Natural killer cell (primary cell): ENCODE results near the gene DBI. TPM values are rescaled to one million over a fixed set of nuclear protein-coding genes. Genes with fewer than 3 reads are reported as not detected.

Source experiments
- ATAC-seq, 3 donors: fragments of 150-1000 bp in 2 of 3; fragments of 200-7000 bp in 1 of 3; cut with Tn5 transposase; 1 replicate in 1 of 3; 2 replicates in 2 of 3; pipeline ENCODE4 v1.10.0; 2021; ENCODE audit warnings: mild to moderate bottlenecking in 2 of 3, moderate library complexity in 2 of 3
- DNase-seq, 2 donors: peaks; one replicate each; pipeline versions ENCODE4 v3.0.0 to v3.0.0-alpha.2; 2013 to 2021; ENCODE audit warnings: mixed read lengths in 1 of 2
- H3K27ac ChIP-seq: one replicate; pipeline ENCODE4 v1.5.1; 2013; ENCODE audit warnings: mild to moderate bottlenecking, low read length
- H3K27me3 ChIP-seq: one replicate; pipeline ENCODE4 v1.6.1; 2013; ENCODE audit warnings: low read length; ENCODE audit not compliant: control insufficient read depth, insufficient read depth
- H3K36me3 ChIP-seq: one replicate; pipeline ENCODE4 v1.6.1; 2013; ENCODE audit warnings: low read length; ENCODE audit not compliant: control insufficient read depth, insufficient read depth
- H3K4me1 ChIP-seq: one replicate; pipeline ENCODE4 v1.6.1; 2013; ENCODE audit warnings: low read length; ENCODE audit not compliant: control insufficient read depth, insufficient read depth
- H3K4me3 ChIP-seq: one replicate; pipeline ENCODE4 v1.5.1; 2013; ENCODE audit warnings: low read length
- H3K9me3 ChIP-seq: one replicate; pipeline ENCODE4 v1.6.1; 2013; ENCODE audit warnings: low read length; ENCODE audit not compliant: control insufficient read depth, insufficient read depth
- H3K27ac Mint-ChIP-seq, 2 donors: one replicate each; pipeline ENCODE4 v1.8.0; 2022; ENCODE audit warnings: mild to moderate bottlenecking in 2 of 2, mixed read lengths in 2 of 2, moderate library complexity in 1 of 2
- H3K27me3 Mint-ChIP-seq, 2 donors: one replicate each; pipeline ENCODE4 v1.8.0; 2022; ENCODE audit warnings: low read depth in 2 of 2, mixed read lengths in 2 of 2
- H3K36me3 Mint-ChIP-seq: one replicate; pipeline ENCODE4 v1.8.0; 2022; ENCODE audit warnings: mixed read lengths
- H3K4me1 Mint-ChIP-seq, 2 donors: one replicate each; pipeline ENCODE4 v1.8.0; 2022; ENCODE audit warnings: mixed read lengths in 2 of 2
- H3K4me3 Mint-ChIP-seq: one replicate; pipeline ENCODE4 v1.8.0; 2022; ENCODE audit warnings: mild to moderate bottlenecking, moderate library complexity, mixed read lengths
- H3K9me3 Mint-ChIP-seq, 2 donors: one replicate each; pipeline ENCODE4 v1.8.0; 2022; ENCODE audit warnings: mixed read lengths in 2 of 2
- CTCF ChIP-seq: fragments of 200-600 bp; IDR thresholded peaks from one replicate; pipeline ENCODE4 v1.8.0; 2022; ENCODE audit warnings: antibody characterized with exemption
- intact Hi-C: fragments of 100-400 bp; cut with micrococcal nuclease; formaldehyde crosslinking; loops from one replicate; pipeline ENCODE4 v1.14.2; 2022
- total RNA-seq, 4 donors: library from RNA; stranded (reverse); fragments of 120-200 nt in 1 of 4; gene quantifications; one replicate each; pipeline versions ENCODE4 v1.2.3 to v1.2.4, GENCODE V29; 2013 to 2022

The DBI gene
- total RNA-seq, 3 donors from 2014 or later (not counting 1 experiment from before 2014, with no cell fraction given): 85.1 to 109 (median 93.2) TPM

DNA sequence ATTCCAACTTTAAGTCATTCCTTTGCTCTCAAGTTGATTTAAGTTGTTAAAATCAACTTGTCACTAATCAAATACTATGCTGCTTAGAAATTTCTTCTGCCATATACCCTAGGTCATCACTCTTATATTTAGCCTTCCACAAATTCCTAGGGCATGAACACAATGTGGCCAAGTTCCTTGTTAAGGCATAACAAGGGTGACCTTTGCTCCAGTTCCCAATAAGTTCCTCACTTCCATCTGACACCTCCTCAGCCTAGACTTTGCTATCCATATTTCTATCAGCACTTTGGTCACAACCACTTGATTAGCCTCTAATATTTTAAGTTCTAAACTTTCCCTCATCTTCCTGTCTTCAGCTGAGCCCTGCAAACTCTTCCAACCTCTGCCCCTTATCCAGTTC lies 55.0 kb downstream of the DBI start:
- Histone ChIP-seq H3K36me3 (no peaks in the 10 kb centered on the region), H3K9me3 (no peaks in the 10 kb centered on the region), H3K27ac (no peak overlapping the region), H3K27me3 (no peaks in the 10 kb centered on the region), H3K4me3 (no peak overlapping the region), H3K4me1 (no peaks in the 10 kb centered on the region)
- H3K36me3 Mint-ChIP-seq: no peaks in the 10 kb centered on the region
- H3K4me3 Mint-ChIP-seq: no peak overlapping the region
- no peaks in the 10 kb centered on the region for H3K4me1 Mint-ChIP-seq
- H3K27me3 Mint-ChIP-seq: peaks cover 26 to 52% of the 10 kb centered on the region in 2 donors
- DNase-seq (no peak), ATAC-seq (no peak)
- H3K27ac Mint-ChIP-seq: no peak overlapping the region
- H3K9me3 Mint-ChIP-seq: no peaks in the 10 kb centered on the region
- intact Hi-C loops: no loop called here
- TF ChIP-seq CTCF: no peak

Other genes starting within 250 kb of the DBI start
- gene C1QL2, start 208.2 kb upstream of the DBI start, total RNA-seq: not detected
- gene STEAP3, start 143.1 kb upstream of the DBI start, total RNA-seq: 1 to 10 TPM; 1.7 to 2.5 (median 2.0) TPM
- 10 to 100 TPM; 14.1 to 21.9 (median 20.5) TPM for gene C2orf76, start 143 bp upstream of the DBI start, total RNA-seq
- not detected for gene TMEM37, start 64.9 kb downstream of the DBI start, total RNA-seq
- not detected for gene SCTR, start 157.5 kb downstream of the DBI start, total RNA-seq
- not detected for gene CFAP221, start 177.5 kb downstream of the DBI start, total RNA-seq